K562 (cell line): Measurements from ENCODE around the gene CAPZB. TPM values are rescaled to one million over a fixed set of nuclear protein-coding genes. Genes with fewer than 3 reads are reported as not detected.

Source experiments
- BACH1 ChIP-seq: fragments of 200-800 bp; sonication (Bioruptor generic); IDR thresholded peaks from 2 replicates; pipeline ENCODE4 v1.6.1; 2016; ENCODE audit warnings: missing genetic modification characterization, missing compliant biosample characterization
- BDP1 ChIP-seq: IDR thresholded peaks from 3 replicates; pipeline ENCODE4 v1.6.1; 2011; ENCODE audit not compliant: insufficient read length, insufficient read depth
- CBX1 ChIP-seq: sonication (generic); IDR thresholded peaks from 2 replicates; pipeline ENCODE4 v1.6.1; 2016; ENCODE audit warnings: antibody characterized with exemption, low read depth, mild to moderate bottlenecking
- CHD2 ChIP-seq: IDR thresholded peaks from 2 replicates; pipeline ENCODE4 v1.6.1; 2011; ENCODE audit warnings: low read depth, low read length
- DDX20 ChIP-seq: fragments of 450-650 bp; IDR thresholded peaks from 2 replicates; pipeline ENCODE4 v1.6.1; 2016; ENCODE audit warnings: missing genetic modification characterization, low read depth, mild to moderate bottlenecking, missing compliant biosample characterization, moderate library complexity
- ELF4 ChIP-seq: fragments of 450-650 bp; formaldehyde crosslinking; IDR thresholded peaks from 2 replicates; pipeline ENCODE4 v1.4.0; 2022; ENCODE audit warnings: missing genetic modification characterization
- ERF ChIP-seq: fragments of 450-650 bp; formaldehyde crosslinking; IDR thresholded peaks from 2 replicates; pipeline ENCODE4 v1.4.0; 2020; ENCODE audit warnings: mild to moderate bottlenecking, mixed read lengths
- MIER1 ChIP-seq: fragments of 450-650 bp; IDR thresholded peaks from 2 replicates; pipeline ENCODE4 v1.6.1; 2016; ENCODE audit warnings: antibody characterized with exemption, mild to moderate bottlenecking, low read depth
- NCOA6 ChIP-seq: fragments of 450-650 bp; IDR thresholded peaks from 2 replicates; pipeline ENCODE4 v1.6.1; 2017; ENCODE audit warnings: mild to moderate bottlenecking
- POLR2AphosphoS5 ChIP-seq: IDR thresholded peaks from 2 replicates; pipeline ENCODE4 v1.6.1; 2011; ENCODE audit warnings: mild to moderate bottlenecking, low read depth, low read length, moderate library complexity; ENCODE audit not compliant: control insufficient read depth, insufficient read depth
- XRCC4 ChIP-seq: IDR thresholded peaks from one replicate; pipeline ENCODE4 v1.6.1; 2011; ENCODE audit not compliant: insufficient read depth, insufficient read length; ENCODE audit errors: extremely low read depth
- ZNF282 ChIP-seq: sonication (generic); formaldehyde crosslinking; IDR thresholded peaks from 2 replicates; pipeline ENCODE4 v1.8.1; 2023; ENCODE audit warnings: missing genetic modification reagents
- ZNF3 ChIP-seq: fragments of 250-450 bp; sonication (Bioruptor Pico); IDR thresholded peaks from 2 replicates; pipeline ENCODE4 v1.5.0; 2021; ENCODE audit warnings: mild to moderate bottlenecking, moderate library complexity
- ZNF41 ChIP-seq: fragments of 250-450 bp; sonication (Bioruptor Pico); conservative IDR thresholded peaks from 2 replicates; pipeline ENCODE4 v1.4.0; 2020; ENCODE audit warnings: mild to moderate bottlenecking
- ZNF445 ChIP-seq: fragments of 250-450 bp; sonication (Bioruptor Pico); IDR thresholded peaks from 2 replicates; pipeline ENCODE4 v1.4.0; 2020; ENCODE audit warnings: low read depth, mild to moderate bottlenecking, moderate library complexity
- ZNF766 ChIP-seq: fragments of 200-800 bp; sonication (Bioruptor generic); conservative IDR thresholded peaks from 2 replicates; pipeline ENCODE4 v1.6.1; 2016; ENCODE audit warnings: missing genetic modification characterization, missing compliant biosample characterization
- ZNF785 ChIP-seq: fragments of 250-450 bp; sonication (Bioruptor Pico); IDR thresholded peaks from 2 replicates; pipeline ENCODE4 v1.4.0; 2020; ENCODE audit warnings: mild to moderate bottlenecking
- ZSCAN29 ChIP-seq: fragments of 450-650 bp; IDR thresholded peaks from 2 replicates; pipeline ENCODE4 v1.6.1; 2017
- polyA plus RNA-seq, 8 experiments: library from polyadenylated mRNA; depleted of rRNA in 4 of 8; stranded (reverse) in 5 of 8; unstranded in 3 of 8; fragments of >200 nt; fragmentation: Nextera tagmentation in 2 of 8; fragmentation: Illumina TruSeq in 1 of 8; extraction: Ambion mirVana in 2 of 8; extraction: Trizol in 1 of 8; gene quantifications; 2 replicates each; pipeline versions ENCODE4 v1.2.1 to v1.2.3, GENCODE V29; 2011 to 2014; ENCODE audit warnings: inconsistent platforms in 1 of 8, missing spikeins in 1 of 8
- total RNA-seq, 7 experiments: library from RNA; depleted of rRNA in 6 of 7; stranded (reverse); fragments of >200 nt in 6 of 7; fragmentation: Illumina TruSeq in 2 of 7; extraction: Trizol in 2 of 7; gene quantifications; 2 replicates each; pipeline versions ENCODE4 v1.2.1 to v1.2.3, GENCODE V29; 2011 to 2021; ENCODE audit warnings: low replicate concordance in 1 of 7
- TF ChIP-seq, protein P1 (sequence below): fragments of 450-650 bp; IDR thresholded peaks from 2 replicates; pipeline ENCODE4 v1.6.1; 2017; ENCODE audit warnings: mild to moderate bottlenecking, moderate library complexity
- TF ChIP-seq, protein P2 (sequence below): IDR thresholded peaks from 3 replicates; pipeline ENCODE4 v1.6.1; 2011; ENCODE audit warnings: borderline replicate concordance, mild to moderate bottlenecking; ENCODE audit not compliant: insufficient read length, insufficient read depth
- TF ChIP-seq, protein P3 (sequence below): fragments of 250-450 bp; sonication (Bioruptor Pico); IDR thresholded peaks from 2 replicates; pipeline ENCODE4 v1.4.0; 2020; ENCODE audit warnings: mild to moderate bottlenecking
- TF ChIP-seq, protein P4 (sequence below): conservative IDR thresholded peaks from 2 replicates; pipeline ENCODE4 v1.6.1; 2011; ENCODE audit warnings: low read depth, mild to moderate bottlenecking, low read length; ENCODE audit not compliant: control insufficient read depth
- TF ChIP-seq, protein P5 (sequence below), 2 experiments: fragments of 450-650 bp in 1 of 2; sonication (generic) in 1 of 2; formaldehyde crosslinking; conservative IDR thresholded peaks; 2 replicates each; pipeline versions ENCODE4 v1.4.0 to v1.8.1; 2020 to 2022; ENCODE audit warnings: mild to moderate bottlenecking in 1 of 2, missing genetic modification reagents in 1 of 2

The CAPZB gene
- total and polyA plus RNA-seq, 9 of the 15 experiments (the other 6 are each of a cell fraction or from before 2014, with no cell fraction given): 57.6 to 297 (median 125) TPM

DNA sequence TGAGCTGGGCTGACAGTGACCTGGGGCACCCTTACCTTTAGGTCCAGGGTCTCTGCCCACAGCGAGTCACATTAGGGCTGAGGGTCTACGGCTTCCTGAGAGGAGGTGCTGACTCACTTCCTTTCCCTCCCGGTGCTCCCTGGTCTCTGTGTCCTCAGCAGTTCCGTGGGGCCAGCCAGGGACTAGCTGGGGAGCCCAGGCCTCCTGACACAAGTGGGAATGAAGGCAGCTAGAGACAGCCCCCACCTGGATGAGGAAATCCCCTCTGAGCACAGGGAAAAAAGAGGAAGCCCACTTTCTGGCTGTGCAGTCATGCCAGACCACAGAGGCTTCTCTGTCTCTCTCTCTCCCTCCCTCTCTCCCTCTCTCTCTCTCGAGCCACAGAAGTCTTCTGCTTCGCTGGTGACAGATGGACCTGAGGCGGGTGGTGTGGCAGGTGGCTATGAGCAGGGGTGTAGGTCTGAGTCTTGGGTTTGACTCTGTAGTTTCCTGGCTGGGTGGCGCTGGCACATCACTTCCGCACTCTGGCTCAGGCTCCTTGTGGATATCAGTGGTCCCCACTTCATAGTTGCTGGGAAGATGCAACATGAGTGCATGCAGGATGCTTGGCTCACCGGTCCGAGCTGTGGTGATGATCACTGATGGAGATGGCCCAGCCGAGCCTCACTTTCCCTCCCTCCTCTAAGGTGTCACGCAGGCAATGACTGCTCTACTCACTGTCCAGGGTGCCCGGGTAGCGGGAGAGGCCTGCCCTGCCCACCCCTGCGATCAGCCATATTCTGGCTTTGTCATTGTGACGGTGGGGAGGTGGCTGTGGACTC lies 169.8 kb downstream of the CAPZB start (continued):
- TF ChIP-seq ERF (CRISPR knock-in tag): no peak
- TF ChIP-seq ZNF445 (CRISPR knock-in tag): no peak
- TF ChIP-seq, protein P1, sequence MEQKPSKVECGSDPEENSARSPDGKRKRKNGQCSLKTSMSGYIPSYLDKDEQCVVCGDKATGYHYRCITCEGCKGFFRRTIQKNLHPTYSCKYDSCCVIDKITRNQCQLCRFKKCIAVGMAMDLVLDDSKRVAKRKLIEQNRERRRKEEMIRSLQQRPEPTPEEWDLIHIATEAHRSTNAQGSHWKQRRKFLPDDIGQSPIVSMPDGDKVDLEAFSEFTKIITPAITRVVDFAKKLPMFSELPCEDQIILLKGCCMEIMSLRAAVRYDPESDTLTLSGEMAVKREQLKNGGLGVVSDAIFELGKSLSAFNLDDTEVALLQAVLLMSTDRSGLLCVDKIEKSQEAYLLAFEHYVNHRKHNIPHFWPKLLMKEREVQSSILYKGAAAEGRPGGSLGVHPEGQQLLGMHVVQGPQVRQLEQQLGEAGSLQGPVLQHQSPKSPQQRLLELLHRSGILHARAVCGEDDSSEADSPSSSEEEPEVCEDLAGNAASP: no peak
- no peak for TF ChIP-seq CBX1
- TF ChIP-seq ZSCAN29: no peak
- no peak for TF ChIP-seq XRCC4
- no peak for TF ChIP-seq ZNF766 (CRISPR knock-in tag)
- no peak for TF ChIP-seq BACH1
- TF ChIP-seq, protein P2, sequence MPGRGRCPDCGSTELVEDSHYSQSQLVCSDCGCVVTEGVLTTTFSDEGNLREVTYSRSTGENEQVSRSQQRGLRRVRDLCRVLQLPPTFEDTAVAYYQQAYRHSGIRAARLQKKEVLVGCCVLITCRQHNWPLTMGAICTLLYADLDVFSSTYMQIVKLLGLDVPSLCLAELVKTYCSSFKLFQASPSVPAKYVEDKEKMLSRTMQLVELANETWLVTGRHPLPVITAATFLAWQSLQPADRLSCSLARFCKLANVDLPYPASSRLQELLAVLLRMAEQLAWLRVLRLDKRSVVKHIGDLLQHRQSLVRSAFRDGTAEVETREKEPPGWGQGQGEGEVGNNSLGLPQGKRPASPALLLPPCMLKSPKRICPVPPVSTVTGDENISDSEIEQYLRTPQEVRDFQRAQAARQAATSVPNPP: no peak
- TF ChIP-seq BDP1: no peak
- TF ChIP-seq CHD2: no peak
- TF ChIP-seq DDX20 (tag): no peak
- TF ChIP-seq ZNF41: no peak
- peak; percentile 27; the same call in 1 of the 2 replicates for TF ChIP-seq POLR2AphosphoS5
- TF ChIP-seq ZNF785: no peak
- no peak for TF ChIP-seq ELF4 (CRISPR knock-in tag)
- TF ChIP-seq ZNF3 (CRISPR knock-in tag): no peak
- TF ChIP-seq, protein P3, sequence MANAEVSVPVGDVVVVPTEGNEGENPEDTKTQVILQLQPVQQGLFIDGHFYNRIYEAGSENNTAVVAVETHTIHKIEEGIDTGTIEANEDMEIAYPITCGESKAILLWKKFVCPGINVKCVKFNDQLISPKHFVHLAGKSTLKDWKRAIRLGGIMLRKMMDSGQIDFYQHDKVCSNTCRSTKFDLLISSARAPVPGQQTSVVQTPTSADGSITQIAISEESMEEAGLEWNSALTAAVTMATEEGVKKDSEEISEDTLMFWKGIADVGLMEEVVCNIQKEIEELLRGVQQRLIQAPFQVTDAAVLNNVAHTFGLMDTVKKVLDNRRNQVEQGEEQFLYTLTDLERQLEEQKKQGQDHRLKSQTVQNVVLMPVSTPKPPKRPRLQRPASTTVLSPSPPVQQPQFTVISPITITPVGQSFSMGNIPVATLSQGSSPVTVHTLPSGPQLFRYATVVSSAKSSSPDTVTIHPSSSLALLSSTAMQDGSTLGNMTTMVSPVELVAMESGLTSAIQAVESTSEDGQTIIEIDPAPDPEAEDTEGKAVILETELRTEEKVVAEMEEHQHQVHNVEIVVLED: no peak
- no peak for TF ChIP-seq MIER1
- TF ChIP-seq, protein P4, sequence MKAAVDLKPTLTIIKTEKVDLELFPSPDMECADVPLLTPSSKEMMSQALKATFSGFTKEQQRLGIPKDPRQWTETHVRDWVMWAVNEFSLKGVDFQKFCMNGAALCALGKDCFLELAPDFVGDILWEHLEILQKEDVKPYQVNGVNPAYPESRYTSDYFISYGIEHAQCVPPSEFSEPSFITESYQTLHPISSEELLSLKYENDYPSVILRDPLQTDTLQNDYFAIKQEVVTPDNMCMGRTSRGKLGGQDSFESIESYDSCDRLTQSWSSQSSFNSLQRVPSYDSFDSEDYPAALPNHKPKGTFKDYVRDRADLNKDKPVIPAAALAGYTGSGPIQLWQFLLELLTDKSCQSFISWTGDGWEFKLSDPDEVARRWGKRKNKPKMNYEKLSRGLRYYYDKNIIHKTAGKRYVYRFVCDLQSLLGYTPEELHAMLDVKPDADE: no peak
- TF ChIP-seq, protein P5, sequence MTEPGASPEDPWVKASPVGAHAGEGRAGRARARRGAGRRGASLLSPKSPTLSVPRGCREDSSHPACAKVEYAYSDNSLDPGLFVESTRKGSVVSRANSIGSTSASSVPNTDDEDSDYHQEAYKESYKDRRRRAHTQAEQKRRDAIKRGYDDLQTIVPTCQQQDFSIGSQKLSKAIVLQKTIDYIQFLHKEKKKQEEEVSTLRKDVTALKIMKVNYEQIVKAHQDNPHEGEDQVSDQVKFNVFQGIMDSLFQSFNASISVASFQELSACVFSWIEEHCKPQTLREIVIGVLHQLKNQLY (CRISPR knock-in tag; conservative IDR thresholded peaks at IDR 0.05): 0 out of 4 replicates have a peak, but pooled peaks of 1 of the 2 experiments have one; percentile 33
- no peak for TF ChIP-seq NCOA6
- TF ChIP-seq ZNF282: no peak
